ENCODE data around the gene RBM18.

Gene RBM18

DNA sequence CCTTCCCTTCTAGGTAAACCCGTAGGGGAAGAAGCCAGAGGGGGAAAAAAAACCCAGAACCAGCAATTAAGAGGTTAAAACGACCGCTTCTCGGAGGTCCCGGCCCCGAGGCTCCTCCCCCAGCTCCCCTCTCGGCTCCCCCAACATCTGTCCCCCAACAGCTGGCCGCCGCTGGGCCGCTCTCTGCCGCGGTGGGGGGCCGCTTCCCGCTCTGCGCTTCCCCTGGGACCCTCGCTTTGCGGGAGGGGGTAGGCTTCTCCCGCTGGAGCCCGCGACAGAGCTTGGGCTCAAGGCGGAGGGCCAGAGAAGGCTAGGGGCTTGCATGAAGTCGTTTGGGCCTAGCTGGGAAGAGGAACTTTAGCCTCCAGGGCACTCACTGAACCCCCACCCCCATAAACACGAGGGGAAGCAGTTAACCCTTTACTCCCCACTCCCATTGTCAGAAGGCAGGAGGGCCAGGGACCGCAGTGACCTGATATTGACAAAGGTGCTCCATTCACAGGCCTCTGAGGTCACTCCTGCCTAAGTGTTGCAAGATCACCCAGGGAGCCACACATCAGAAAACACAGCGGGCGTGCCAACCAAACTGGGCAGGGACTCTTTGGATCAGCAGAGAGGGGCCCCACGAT, 43.3 kb downstream of the RBM18 start:
- peak; percentile 6 for DNase-seq (ENCODE audit: low spot score)

DNA sequence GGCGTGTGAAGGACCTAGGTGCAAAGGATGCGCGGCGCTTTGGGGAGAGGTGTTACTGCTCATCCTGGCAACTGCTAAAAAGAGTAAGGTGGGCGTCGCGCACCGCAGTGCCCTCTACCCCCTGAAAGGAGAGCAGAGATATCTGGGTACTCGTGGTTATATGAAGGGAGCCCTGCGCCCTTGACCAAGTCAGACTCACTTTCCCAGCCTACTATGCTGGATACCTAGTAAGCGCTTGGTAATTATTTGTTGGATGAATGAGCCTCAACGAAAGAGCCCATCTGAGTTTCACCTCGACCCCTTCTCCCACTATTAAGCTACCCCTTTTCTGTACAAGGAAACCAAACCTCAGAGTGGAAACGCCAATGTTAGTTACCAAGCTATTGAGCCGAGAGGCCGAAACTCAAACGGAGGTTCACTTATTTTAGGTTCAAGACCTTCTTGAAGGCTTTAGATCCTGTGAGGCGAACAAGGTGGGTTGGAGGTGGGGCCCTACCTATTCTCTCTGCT, 43.9 kb downstream of the RBM18 start:
- DNase-seq (ENCODE audit: low spot score), result no peak

DNA sequence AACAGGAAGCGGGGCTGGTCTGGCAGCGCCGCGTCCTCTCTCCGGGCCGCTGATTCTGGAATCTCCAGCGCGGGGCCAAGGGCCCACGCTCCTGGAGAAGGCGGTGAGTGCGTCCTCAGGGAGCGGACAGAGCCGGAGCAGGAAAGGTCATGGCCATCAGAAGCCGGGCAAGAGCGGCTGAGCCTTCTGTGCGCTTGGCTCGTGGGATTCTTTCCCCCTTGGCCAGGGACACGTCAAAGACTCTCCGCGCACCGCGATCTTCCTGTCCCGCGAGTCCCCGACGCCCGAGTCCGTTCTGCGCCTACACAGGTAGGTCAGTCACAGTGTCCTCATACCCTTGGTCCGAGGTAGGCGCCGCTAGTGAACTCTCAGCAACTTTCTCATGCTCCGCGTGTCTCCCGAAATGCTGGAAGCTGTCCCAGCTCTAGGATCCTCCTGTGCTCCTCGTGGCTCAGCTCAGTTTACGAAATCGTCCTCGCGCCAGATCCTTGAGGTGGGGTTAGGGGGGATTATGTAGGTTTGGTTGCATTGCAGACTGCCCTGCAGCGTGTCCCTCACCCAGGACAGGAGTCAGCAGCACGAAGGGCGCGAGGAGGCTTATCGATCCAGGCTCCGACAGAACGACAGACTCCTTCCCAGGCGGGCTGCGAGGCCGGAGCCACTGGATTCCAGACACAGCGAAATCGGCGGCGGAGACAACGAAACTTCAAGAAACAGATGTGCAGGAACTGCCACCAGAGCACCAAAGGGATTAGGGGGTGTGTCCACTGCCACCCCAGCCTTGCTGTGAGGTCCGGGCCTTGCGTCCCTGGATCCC, 44.6 kb downstream of the RBM18 start:
- peak; percentile 45 for DNase-seq (ENCODE audit: low spot score)

DNA sequence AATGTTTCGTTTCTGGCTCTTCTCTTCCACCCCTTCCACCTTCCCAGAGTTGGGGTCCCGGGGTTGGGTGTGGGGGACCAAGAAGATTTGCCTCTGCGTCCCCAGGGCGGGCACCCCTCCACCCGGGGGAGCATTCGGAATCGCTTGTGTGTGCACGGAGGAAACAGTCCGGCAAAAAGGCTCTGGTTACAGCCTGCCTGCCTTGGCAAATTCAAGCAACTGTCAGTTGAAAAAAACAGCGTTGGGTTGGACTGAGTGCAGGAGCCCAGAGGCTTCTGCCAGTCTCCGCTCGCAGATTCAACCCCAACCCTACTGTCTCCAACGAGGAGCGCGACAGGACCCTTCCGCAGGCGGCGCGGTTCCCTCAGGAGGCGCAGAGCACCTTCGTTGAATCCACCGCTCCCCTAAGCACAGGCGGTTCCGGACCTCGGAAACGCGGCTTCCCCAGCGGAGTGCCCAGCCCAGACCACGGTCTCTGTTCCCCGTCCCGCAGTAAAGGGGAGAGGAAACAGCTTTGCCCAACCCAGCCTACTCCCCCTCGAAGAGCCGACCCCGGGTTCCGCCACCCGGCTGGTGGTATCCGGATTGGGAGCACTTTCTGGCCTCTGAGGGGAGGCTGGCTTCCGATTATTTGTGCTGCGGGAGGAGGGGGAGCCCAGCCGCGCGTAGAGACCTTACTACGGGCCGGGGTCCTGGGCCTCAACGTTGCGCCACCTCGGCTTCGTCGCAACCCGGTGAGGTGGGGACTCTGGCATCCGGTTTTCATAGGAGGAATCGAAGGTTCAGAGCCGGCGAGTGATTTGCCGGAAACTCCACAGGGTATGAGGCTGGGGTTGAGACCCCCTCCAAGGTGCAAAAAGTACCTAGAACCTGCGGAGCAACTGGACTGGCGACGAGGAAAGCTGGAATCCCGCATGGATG, 45.4 kb downstream of the RBM18 start:
- DNase-seq (ENCODE audit: low spot score), result peak; percentile 34

DNA sequence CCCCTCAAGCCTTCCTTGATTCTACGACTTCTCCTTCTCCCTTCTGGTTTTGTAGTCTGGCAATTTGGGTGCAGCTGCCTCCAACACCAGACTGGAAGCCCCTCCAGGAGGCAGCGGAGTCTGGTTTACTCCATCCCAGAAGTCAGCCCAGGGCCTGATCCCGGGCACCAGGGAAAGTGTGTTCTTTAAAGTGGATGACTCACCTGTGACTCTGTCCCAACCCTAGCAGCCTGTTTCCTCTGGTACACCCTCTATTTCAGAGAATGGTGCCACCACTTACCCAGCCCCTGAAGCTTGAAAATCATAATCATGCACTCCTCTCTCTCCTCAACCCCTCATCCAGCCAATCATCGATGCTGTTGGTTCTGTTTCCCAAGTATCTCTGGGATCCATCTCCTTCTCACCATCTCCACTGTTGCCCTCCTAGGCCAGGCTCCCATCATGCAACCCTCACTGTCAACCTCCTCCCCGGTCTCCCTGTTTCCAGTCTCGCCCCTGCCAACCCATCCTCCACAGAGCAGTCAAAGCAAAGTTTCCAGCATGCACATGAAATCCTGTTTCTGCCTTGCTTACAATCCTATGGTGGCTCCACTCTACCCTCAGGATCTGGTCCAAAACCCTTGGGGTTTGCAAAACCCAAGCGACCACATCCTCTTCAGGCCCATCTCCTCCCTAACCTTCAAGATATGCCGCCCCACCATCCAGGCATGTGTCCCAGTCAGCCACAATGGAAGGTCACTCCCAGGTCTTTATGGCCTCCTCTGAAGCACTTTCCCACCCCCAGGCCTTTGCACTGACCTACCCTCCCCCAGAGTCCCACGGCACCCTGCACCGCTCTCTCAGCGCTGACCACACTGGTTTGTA, 46.3 kb downstream of the RBM18 start:
- DNase-seq (ENCODE audit: low spot score), result peak; percentile 12

DNA sequence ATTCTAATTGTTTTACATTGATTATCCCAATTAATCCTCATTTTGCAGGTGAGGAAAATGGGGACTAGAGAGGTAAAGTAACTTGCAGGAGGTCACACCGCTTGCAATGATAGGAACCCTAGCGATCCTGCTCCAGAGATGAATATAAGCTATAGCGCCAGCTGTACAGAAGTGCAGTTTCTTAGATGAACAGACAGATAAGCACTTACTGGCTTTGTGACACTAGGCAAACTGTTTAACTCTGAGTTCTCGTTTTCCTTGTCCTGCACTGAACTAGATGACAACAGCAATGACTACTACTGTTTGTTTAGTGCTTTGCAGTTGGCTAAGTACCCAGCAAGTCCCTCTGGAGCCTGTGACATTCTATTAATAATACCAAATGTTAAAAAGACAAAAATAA, 47.0 kb downstream of the RBM18 start:
- DNase-seq (ENCODE audit: low spot score), result no peak

DNA sequence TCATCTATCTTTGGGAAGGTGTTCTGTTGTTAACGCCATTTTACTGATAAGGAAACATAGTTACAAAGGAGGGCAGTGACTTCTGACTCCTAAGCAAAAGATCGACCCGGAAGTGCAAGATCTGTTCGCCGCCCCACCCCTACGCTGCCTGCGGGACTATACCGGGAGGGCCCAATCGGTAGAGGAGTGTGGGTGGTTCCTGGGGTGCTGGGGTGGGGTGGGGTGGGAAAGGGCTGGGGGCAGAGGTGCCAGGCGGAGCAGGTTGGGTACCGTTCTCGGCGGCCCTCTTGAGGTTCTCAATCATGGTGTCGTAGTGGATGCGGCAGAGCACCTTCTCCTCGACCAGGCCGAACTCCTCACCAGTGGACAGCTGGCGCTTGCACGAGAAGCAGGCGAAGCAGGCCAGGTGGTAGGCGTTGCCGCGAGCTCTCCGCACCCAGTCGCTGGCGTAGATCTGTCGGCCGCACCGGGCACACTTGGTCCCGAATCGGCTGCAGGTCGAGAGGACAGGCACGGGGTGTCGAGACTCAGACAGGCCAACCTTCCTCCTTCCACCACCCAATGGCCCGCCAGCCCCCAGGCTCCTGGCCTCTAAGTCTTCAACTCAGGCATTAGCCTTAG, 47.7 kb downstream of the RBM18 start:
- DNase-seq (ENCODE audit: low spot score), result no peak

DNA sequence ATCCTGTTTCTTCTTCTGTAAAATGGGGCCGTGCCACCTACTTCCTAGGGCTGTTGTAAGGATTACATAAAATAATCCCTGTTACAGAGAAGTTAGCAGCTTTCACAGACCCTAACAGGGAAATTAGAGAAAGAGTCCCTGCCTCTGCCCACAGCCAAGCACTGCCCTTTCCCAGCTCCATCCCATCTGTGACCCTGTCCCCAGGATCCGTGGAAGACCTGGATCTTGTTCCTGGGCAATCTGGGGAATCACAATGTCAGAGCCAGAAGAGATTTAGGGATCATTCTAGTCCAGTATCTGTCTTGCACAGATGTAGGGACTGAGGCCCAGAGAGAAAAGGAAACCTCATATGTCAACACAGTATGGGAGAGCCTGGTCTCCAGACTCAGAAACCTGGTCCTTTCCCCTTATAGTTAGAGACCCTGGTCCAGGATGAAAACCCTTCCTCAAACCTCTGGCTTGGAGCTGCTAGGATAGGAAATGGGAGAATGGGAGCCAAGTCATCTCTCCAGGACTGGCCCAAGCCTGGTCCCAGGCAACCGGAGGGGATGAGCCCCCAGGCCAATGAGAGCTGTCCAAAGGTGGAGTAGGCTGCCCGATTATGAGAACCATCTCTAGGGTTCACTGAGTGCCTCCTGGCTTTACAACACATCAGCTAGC, 48.4 kb downstream of the RBM18 start:
- DNase-seq (ENCODE audit: low spot score), result no peak

DNA sequence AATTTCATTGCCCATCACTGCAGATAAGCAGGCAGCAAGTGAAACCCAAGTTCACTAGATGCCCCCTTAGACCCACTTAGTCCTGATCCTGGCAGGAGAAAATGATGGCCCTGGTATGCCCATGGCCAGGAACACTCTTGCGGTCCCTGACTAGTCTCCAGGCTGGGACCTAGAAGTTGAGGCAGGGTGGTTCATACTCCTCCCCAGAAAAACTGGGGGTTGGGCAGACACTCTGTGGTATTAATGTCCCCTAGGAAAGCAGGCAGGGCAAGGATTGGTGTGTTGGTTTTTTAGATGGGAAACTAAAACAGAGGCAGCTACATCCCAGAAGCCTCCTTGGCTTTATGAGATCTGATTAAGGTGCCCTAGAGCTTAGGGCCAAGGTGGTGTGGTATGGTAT, 49.0 kb downstream of the RBM18 start:
- no peak for DNase-seq (ENCODE audit: low spot score)

DNA sequence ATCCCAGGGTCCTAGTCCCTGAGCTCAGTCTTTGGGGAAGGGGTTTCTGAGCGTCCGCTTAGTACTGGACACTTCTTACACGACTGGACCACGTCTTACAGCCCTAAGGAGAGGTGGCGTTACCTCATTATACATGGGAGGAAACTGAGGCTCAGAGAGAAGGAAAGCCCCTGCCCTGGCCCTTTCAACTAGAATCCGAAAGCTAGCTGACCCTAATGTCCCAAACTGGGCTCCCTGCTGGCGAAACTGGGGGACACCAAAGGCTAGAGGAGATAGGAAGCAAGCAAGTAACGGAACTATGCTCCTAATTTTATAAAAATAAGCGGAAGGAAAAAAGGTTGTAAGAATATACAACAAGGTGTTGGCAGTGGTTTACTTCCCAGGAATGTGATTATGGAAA, 50.1 kb downstream of the RBM18 start:
- DNase-seq (ENCODE audit: low spot score), result no peak

DNA sequence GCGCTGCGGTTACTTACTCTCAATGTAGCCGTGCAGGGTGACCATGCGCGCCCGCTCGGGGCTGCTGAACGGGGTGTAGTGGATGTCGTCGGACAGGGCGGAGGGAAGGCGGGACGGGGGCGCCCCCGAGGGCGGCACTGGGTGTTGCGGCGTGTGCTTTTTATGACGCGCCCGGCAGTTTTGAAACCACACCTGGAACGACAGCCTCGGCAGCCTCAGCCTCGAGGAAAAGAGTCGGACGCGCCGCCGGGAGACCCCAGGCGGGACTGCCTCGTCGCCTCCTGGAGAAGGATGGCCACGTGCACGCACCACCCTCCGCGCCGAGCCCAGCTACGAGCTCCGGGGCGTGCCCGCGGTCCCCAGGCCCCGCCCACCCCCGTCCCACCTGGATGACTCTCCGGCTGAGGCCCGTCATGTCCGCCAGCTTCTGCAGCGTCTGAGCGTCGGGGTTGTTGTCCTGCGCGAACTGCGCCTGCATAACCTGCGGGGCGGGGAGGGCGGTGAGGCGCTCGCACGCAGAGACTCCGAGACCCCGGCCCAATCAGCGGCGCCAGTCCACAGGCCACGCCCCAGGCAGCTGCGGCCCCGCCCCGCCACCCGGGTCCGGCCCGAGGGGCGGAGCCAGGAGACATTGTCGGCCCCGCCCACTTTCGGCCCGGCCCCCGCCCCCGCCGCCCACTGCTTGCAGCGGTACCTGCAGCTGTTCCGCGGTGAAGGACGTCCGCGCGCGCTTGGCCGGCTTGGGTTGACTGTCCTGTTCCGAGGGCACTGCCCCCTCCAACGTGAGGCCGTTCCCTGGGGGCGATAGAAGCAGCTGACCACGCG, 50.8 kb downstream of the RBM18 start:
- DNase-seq (ENCODE audit: low spot score), result peak; percentile 46

DNA sequence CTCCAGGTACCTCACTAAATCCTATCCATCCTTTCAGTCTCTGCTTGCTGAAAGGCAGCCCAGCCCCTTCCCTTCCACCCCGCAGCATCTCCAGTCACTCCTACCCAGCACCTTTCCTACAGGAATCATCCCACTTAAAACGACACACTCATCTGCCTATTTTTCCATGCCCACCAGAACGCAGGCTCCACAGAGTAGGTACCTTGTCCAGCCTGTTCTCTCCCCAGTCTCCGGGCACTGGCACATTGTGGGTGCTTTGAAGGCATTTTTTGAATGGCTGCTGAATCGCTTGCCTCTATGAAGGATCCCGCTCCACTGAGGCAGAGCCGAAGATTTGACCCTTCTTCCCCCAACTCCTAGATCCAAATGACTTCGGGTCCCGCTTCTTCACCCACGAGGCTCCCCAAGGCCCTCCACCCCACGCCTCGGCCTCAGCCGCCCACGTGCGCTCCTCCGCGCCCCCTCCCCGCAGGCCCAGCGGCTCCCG, 51.5 kb downstream of the RBM18 start:
- no peak for DNase-seq (ENCODE audit: low spot score)

DNA sequence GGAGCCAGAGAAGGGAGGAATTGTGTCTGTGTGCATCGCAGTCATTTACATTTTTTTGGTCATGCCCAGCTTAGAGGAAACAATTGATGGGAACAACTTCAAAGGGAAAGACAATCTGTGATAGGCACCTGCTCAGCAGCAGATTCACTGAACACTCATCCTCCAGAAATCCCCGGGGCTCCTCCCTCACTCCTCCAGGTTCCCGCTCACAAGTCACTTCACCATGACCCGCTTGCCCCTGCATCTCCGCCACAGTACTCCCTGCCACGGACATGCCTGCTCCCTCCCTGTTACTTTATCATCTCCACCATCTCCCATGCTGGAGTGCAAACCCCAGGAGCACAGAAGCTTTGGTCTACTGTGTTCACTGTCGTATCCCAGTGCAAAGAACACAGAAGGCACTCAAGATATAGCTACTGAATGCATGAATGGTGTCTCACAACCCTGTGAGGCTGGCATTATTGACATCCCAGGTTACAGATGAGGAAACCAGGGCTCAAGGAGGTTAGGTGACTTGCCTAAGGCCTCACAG, 52.1 kb downstream of the RBM18 start:
- no peak for DNase-seq (ENCODE audit: low spot score)

DNA sequence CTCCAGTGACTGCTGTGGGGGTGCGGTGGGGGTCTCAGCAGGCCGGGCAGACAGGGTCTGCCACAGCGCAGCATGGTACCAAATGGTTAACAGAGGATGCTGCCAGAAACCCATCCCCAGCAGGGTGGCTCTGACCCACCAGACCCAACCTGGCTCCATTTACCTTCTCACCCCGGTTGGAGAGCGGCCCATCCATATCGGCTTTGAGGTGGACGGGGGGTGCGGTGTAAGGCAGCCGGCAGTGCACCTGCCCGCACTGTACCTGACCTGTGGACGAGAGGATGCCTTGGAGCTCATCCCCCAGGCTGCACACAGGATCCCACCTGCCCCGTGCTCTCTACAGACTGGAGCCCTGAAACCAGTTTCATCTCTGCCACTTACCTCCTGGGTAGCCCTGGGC, 55.2 kb downstream of the RBM18 start:
- no peak for DNase-seq (ENCODE audit: low spot score)

DNA sequence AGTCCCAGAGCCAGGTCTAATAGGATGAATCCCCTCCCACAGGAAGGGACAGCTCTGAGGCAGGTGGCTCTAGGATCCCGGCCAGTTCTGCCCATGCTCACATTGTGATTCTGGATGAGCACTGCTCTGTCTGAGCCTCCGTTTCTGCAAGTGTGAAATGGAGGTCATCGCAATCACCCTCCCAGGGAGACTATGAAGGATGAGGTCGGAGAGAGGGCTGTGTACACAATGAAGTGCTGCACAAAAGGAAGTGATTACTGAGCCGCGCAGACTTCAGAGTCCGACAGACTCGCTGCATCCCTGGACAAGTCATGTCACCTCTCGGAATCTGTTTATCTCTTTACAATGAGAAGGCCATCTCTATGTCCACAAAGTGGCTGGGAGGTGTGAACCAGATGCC, 57.5 kb downstream of the RBM18 start:
- no peak for DNase-seq (ENCODE audit: low spot score)

DNA sequence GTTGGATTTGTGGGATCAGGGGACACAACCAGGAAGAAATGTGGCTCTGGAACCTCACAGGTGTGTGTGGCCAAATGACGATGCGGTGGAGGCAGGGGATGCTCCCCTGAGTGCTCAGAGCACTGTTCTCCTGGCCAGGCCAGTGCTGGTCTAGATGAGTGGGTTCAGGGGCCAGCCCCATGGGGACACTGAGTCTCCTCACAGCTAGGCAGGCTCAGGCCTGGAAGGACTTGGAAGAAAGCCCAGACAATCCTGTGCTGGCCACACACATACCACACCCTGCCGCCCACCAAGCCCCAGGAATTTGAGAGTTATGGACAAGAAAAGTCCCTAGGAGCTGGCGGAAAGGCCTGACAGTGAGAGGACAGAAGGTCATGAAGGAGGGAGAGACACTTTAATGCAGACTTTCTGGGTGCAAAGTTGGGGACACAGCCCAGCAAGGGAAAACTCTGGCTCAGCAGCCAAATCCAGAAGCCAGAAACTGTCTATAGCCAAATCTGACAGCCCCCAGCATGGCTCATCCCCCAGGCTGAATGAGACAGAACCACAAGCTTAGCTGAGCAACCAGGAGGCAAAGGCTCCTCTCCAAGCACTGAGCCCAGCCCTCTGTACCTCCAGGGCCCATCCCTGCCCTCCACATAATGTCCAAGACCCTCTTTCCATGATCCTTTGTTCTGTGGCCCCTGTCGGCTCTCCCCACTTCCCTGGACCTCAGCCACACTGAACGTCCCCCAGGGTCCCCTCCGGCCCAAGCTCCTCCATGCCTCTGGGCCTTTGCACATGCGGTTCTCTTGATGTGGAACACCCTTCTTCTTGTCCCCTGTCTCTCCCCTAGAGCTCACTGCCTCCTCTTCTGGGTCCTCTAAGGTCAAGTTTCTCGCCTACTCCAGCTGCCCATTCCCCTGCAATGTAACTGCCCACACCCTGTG, 58.3 kb downstream of the RBM18 start:
- peak; percentile 91 for DNase-seq (ENCODE audit: low spot score)

DNA sequence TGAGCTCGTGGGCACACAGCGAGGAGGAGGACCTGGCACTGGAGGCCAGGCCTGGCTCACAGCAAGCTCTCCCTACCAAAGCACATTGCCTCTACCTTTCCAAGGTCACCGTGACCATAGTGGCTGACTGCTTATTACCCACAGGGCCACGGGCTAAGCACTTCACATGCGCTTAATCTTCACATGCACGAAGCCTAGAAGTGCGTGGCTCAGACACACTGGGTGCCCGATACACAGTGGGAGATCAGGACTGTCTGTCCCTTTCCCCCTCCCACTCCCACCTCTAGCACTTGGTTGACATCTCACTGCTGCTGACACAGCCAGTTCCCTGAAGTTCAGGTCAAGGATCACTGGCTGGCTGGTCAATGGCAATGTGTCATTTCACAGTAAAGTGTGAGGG, 59.5 kb downstream of the RBM18 start:
- DNase-seq (ENCODE audit: low spot score), result no peak

DNA sequence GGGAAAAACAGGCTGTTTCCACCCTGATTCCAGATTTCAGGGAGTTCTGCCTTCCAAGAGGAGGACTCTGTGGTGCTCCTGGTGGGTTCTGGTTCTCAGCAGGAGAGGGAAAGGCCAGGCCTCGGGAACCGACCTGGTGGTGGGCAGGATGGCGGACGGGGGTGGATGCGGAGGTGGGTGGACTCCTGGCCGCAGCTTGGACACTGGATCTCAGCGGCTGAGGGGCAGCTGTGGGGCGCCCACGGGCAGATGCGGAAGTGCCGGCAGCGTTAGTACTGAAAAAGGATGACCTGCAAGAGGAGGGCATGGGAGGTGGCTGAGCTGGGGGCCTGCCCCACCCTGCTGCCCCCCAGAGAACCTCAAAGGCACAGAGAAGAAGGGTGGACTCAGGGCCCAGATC, 60.1 kb downstream of the RBM18 start:
- no peak for DNase-seq (ENCODE audit: low spot score)

Measured in GM03348 (cell line).